HG03025 (cell line): Measurements from ENCODE around the gene CAMKK1.

ENCODE experiments used
- ATAC-seq: cut with Tn5 transposase; IDR thresholded peaks from one replicate; pipeline ENCODE4 v1.9.1; 2021; ENCODE audit warnings: mild to moderate bottlenecking, moderate library complexity; ENCODE audit not compliant: unreplicated experiment, low FRiP score

The CAMKK1 gene

DNA sequence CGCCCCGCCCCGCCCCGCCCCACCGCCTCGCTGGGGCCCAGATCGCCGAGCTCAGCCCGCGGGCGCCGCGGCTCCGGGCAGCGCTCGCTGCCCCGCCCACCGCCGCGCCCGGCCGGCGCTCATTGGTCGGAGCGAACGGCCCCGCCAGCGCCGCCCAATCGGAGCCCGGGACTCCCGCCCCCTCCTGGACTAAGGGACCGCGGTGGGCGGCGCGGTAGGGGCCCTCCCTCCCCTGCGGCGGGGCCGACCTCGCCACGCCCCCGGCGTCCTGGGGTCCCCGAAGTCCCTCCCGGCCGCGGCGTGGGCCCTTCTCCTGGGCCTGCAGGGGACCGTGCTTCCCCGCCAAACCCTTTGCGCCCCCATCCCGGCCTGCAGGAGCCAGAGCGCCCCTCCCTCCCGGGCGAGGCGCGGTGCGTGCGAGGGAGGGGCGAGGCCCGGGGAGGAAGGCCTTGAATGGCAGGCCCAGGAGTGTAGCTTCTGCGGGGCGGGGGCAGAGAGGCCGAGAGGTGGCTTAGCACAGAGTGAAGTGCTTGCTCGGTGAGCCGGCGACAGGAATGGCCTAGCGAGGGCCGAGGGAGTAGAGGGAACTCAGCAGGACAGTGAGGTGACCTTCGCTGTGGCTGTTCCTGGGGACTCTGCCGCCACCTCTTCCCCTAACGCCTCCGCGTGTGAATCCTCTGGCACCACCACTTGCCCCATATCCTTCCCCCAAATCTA is at the start of gene CAMKK1:
CAMKK1 (minus strand) TSS at position 51 of the 717 bp plus-strand sequence. CDS start 7,366 bp downstream, outside the sequence.
- peak; percentile 76 for ATAC-seq

DNA sequence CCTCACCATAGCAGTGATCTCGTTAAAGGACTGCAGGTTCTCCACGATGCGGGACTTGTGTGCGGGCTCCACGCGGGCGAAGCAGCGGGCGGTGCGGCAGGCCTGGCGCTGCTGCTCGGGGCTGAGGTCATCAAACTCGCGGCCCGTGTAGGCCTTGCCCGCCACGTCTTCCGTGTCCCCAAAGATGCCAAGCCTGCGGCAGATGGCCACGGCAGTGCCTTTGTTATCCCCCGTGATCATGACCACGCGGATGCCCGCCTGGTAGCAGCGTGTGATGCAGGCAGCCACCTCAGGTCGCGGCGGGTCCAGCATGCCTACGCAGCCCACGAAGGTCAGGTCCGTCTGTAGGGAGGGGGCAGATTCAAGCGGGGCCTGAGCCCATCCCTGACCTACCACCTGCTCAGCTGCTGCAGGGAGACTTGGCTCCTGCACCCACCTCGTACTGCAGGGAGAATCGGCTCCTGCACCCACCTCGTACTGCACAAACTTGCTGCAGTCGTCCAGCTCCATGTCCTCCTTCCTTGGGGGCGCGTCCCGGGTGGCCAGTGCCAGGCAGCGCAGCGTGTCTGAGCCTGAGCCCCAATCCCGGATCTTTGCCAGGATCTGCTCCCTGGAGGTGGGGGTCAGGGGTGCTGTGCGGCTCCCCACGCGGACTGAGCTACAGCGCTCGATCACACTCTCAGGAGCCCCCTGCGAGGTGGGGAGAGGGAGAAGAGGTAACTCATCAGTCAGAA is 48.3 kb upstream of the CAMKK1 start:
- ATAC-seq = no peak

DNA sequence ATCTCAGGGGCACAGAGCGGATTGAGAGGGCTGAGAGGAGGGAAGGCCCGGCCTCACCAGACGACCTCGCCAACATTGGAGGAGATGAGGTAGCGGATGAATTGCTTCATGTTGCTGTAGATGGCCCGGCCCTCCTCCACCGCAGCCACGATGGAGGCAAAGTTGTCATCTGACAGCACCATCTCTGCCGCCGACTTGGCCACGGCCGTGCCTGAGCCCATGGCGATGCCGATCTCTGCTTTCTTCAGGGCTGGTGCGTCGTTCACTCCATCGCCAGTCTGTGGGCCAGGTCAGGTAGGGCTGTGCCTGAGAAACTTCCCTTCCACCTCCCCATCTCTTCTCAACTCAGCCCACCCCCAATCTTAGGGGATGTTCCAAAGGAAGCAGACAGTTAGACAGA is 44.5 kb upstream of the CAMKK1 start:
- ATAC-seq = no peak

DNA sequence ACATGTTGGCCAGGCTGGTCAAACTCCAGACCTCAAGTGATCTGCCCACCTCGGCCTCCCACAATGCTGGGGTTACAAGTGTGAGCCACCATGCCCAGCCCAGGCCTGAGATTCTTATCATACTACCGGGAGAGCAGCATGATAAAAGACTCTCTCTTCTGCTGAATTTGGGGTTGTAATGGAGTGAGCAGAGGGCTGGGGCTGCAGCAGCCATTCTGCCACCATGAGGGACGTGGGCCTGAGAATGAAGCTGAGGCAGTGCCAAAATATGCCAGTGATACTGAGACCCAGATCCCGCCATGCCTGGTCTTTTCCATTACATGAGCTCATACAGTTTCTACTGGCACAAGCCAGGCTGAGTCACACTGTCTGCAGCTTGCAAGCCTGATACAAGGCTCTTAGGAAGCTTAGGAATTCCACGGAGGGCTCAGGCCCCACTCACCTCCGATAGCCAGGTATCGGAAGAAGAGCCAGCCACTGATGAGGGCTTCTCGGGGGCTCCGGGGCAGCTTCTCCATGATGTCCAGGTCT is 43.0 kb upstream of the CAMKK1 start:
- ATAC-seq = no peak

DNA sequence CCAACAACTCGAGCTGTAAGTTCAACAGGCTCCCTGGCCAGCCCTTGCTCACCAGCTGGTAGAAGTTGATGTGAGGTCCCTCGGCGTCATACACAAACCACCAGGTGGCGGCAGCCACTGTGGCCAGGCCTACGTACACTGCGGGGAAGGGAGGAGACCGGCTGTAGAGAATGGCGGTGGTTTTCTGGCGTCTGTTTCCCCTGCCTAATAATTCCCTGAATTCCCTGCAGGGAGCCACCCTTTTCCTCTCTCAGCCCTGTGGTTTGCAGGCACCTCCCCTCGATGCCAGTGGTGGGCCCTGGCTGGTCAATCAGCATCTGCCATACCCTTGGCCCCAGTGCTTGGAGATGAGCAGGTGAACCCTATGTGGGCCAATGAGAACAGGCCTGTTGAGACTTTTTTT is 42.3 kb upstream of the CAMKK1 start:
- no peak for ATAC-seq

DNA sequence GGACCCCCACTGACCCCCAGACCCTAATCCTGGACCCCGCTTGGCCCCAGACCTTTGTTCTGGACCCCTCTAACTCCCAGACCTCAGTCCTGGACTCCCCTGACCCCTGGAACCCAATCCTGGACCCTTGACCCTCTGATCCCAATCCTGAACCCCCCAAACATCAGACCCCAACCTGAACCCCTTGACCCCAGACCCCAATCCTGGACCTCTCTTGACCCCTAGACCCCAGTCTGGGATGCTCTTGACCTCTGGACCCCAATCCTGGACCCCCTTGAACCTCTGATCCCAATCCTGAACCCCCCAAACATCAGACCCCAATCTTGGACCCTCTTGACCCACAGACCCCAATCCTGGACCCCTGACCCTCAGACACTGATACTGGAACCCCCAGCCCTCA is 36.9 kb upstream of the CAMKK1 start:
- no peak for ATAC-seq

DNA sequence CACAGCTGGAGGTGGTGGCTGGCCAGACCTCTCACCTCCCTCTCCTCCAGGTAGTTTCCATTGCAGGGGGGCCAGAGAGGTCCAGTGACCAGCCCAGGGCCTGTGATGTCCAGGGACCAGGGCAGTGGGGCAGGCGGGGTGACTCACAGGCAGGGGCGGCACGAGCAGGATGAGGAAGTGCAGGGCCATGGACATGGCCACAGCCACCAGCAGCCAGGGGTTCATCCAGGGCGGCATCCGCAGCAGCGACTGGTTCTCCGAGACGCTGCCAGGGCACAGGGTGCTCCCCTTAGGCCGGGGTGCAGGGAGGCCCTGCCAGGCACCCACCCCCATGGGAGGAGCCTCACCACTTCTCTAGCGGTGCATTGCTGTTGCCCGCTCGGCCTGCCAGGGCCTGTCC is 36.3 kb upstream of the CAMKK1 start:
- ATAC-seq = no peak

DNA sequence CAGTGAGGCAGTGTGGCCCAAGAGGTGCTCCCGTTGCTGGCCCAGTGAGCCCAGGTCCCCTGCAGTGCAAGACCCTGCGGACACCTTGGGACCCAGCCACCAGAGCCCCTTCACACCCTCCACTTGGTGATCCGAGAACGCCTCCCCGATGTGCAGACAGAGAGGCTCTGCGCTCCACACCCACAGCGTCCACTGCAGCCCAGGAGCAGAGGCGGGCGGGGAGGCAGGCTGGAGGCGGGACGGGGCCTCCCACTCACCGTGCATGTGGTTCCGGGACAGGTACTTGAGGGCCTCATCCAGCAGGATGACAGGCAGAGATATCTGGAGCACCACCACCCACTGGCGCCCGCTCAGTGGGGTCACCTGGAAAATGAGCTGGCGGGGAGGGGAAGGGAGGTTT is 35.6 kb upstream of the CAMKK1 start:
- no peak for ATAC-seq

DNA sequence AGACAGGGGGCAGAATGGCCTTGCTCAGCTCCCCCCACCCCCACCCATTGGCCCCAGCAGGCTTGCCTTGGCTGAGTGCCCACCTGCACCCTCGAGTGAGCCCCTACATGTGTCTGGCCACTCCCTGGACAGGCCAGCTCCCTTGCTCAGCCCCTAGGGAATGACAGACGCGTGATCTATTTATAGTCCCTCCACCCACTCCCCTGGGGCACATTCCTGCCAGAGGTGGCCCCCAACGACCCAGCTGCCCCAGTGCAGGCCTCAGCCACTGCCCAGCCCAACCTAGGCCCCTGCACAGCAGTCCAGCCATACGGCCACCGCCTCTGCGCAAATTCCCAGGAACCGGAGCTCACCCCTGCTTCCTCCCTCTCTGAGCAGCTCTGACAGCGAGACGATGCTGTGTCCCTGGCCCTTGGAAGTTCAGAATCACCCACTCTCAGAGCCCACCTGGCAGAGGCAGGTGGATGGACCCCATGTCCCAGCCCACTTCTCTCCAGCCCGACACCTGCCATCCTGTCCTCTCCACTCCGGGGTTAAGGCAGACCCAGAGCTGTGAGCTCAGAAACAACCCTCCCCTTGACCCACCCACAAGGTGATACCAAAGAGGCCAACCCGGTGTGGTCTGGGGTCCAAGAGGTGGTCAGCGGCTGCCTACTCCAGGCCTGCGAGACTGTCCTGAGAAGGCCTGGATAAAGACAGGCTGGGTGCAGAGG is 34.9 kb upstream of the CAMKK1 start:
- no peak for ATAC-seq

DNA sequence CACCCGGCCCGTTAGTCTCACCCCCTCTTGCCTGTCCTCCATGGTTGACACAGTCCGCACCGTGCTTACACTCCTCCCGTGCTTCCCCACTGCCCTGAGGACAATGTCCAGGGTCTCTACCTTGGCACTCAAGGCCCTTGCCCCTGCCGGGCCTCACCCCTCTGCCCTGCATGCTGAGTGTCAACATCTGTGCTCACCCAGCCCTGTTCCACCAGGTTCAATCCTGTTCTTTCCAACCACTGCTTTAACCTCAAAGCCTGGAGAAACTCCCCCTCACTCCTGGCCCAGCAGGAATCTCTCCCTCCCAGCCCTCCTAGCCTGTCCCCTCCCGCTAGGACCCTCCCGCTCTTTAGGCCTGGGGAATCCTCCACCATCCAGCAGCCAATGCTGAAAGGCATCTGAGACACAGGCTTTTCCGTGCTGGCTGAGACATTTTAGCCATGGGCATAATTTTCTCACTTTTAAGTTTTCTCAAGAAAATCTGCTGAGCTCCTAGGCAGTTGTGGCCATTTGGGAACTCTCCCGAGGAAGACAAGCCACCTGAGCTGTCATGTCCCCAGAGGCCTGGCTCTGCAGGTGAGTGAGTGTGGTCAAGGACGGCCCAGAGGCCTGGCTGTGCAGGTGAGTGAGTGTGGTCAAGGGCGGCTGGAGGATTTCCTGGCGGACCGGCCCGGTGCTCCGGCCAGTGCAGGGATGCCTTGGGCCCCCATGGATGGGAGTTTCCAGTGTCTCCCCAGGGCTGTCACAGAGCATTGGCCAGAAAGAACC is 34.2 kb upstream of the CAMKK1 start:
- no peak for ATAC-seq

DNA sequence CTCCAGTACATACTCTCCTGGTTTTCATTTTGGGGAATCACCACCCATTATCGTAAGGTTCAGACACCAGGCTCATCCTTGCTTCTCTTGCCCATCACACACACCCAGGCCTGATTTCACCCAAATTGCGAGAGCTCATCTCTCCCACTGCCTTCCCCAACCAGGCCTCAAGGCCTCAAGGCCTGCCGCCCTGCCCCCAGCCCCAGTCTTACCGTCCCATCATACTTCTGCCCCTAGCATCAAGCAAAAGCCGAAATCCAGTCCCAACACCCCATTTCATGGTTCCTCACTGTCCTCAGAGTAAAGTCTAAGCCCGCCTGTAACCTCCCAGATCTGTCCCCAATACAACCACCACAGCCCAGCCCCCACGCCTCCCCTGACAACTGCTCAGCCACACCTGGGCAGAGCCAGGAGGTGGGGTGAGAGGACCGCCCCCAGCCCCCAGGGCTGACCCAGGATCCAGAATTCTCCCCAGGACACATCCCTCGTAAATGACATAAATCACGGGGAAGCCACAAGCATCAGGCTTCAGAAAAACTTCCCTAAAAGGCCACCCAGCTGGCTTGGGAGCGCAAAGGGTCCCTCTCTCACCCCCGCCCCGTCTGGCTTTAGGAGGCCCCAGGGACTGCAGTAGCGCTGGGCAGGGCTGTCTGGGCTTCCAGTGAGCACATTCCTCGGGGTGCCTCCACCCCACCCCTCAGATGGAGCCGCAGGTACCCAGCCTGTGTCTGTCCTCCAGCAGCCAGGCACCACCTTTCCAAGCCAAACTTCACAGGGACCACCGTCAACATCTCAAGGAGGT is 33.0 kb upstream of the CAMKK1 start:
- ATAC-seq = no peak

DNA sequence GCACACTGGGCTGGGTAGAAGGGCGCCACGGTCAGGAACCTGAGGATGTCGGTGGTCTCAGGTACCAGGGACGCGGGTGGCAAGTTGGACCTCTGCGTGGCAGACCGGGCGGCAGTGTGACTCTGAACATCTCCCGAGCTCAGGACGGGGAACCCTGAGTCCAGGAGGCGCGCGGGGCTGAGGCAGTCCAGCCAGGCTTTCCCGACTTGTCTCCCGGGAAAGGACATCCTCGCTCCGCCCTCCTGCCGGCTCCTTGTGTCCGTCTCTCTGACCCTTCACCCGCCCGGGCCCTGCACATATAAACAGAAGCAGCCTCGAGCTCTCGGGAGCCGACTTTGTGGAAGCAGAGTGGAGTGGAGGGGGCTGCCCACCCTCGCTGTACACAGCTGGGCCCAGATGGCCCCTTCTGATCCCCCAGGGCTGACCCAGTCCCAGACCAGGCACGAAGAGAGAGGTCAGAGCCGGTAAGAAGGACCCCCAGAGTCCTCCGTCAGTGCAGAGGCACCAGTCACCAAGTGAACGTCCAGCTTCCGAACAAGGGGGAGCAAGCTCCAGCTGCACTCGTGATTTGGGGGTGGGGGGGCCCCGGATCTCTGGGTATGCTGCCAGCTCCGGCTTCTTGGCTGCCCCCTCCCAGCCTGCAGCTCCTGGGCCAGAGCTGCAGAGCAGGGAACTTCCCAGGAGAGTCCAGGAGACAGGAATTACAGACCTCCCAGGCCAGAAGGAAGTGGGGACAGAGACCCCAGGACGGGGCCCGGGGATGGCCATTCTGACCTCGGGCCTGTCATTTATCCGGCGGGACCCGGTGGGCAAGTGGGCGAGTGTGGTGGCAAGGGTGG is 31.9 kb upstream of the CAMKK1 start:
- no peak for ATAC-seq

DNA sequence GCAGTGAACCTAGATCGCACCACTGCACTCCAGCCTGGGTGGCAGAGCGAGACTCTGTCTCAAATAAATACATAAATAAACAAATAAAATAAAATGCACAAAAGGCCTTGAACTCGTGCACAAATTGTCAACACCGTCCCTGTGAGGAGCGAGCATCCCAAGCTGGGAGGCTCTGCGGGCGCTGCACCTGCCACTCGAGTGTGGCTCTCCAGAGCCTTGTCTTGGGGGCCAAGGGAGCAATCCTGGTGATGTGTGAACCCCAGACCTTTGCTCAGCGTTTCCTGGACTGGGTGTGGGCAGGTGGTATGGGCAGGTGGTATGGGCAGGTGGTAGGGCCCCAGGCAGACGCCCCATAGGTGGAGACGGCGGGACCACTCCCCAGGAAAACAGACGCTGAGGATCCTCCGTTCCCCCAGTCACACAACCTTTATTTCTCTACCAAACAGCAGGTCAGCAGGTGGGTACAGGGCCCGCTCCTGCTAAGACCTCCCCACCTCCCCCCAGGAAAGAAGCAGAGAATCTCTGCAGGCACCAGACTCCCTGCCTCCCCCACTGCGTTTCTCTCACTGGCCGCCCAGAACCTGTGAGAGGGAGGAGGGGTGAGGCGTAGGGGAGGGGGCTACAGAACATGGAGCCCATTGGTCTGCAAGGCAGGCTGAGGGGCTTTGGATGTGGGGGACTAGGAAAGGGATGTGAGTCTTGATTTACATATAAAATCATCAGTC is 30.8 kb upstream of the CAMKK1 start:
- ATAC-seq = no peak

DNA sequence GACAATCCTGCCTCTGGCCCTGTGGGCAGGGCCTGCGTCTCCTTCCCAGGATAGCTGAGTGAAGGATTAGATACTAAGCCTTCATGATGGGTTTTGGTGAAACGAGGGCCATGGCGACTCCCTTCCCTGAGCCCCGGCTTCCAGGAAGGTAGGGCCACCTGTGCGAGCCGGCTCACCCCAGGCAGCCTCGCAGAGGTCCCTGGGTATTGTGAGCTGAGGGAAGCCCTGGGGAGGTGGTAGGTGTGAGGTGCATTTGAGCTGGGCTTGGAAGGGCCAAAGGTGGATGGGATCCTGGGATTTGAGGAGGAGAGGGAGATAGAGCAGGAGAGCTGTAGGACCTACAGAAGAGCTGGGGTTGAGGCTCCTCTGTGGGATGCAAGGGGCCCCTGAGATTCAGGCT is 29.9 kb upstream of the CAMKK1 start:
- no peak for ATAC-seq

DNA sequence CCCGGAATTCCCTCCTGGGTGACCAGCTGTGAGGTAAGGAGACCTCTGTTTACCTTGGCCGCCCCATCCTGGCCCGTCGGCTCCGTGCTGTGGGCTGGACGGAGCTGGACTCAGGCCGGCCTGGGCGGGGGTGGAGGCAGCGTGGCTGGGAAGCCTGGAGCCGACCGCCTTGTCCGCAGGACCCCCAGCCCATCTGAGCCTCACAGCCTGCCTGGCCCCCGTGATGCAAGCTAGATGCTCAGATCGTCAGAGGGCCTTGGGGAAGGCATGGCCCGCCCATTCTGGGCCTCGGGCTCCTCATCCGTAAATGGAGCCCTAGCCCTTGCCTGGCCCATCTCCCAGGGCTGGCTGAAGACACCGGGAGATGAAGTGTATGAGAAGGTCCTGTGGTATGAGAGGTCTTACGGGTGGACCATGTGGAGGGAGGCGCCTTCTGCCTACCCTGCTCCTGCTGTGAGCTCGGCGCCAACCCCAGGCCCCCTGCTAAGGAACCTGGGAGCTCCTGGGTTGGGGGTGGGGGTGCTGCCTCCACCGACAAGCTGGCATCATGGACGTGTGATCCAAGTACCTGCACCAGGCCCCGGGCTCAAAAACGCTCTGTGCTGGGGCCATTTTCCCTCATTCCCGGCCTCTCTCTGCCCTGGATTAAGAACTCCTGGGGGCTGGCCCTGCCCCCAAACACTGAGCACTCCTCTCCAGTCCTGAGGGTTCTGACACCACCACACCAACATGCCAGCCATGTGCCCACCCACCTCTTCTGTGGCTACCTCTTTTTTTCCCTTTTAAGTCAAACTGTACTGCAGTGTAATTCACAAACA is 28.9 kb upstream of the CAMKK1 start:
- ATAC-seq = no peak

DNA sequence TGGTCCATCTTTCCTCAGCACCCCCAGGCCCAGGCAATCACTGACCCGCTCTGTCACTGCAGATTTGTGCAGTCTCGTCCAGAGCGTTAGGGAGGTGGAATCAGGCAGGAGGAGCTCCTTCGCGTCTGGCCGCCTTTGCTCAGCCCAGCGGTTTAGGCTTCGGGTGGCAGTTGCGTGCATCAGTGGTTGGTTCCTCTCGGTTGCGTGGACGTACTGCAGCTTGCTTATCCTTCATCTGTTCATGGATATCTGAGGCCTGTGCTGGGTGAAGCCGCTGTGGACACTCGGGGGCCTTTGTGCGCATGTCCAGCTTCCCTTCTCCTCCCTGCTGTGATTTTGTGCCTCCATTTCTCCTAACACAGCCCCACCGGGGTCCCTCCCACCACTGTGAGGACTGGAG is 28.2 kb upstream of the CAMKK1 start:
- ATAC-seq = no peak

DNA sequence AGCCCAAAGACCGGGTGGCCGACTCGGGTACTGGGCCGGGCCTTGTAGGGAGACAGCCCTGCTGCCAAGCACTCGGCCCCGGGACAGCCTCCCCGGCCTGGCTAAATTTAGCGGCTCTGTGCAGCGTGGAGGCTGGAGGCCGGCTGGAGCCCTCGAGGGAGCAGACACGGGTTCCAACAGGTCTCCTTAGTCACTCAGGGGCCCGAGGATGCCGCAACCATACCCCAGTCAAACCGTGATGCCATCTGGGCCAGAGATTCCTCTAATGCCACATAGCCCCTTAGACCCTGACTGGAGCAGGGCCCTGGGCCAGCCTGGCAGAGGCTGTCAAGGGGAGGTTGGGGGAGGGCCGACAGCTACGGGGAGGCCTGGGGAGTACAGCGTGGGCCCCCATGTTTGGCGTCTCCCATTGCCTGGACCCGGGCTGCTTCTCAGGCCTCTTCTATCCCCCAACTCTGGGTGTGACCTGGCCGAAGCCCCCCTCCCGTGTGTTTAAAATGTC is 26.3 kb upstream of the CAMKK1 start:
- ATAC-seq = no peak
